NCI-H1092 treated with DMSO at 0.1 percent for 48 hours (cell line): Measurements from ENCODE around the gene MRLN.
A peak's percentile ranks its signal among the peaks of the same experiment; 100 is the strongest.
"Not testable (repeated sequence)": the region's sequence is repeated elsewhere in the genome, so short reads cannot be mapped to it uniquely, and the experiment has no call there.

ENCODE experiments used
- DNase-seq: peaks from one replicate; lab custom pipeline; 2025; lab: John Stamatoyannopoulos, UW

The MRLN gene

DNA sequence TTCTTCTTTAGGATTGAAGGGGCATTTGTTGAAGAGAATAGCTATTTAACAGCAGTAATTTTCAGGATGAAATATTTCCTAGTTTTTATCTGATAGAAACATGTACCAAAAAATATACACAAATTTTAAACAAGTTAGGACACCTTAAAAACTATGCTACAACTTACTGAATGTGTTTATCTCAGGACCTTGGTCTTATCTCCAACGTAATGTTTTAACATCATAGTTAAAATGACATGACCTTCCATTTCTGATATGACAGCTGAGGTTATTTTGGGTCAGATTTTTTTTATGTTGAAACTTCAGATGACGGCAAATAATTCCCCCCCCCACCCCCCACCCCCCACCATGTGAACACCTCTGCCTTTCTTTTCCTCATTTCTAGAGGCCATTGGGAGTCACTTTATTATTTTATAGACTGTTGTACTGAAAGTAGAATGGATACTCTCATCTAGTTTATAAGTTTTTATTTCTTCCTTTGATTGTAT, 8.0 kb downstream of the MRLN start:
- no peak for DNase-seq

DNA sequence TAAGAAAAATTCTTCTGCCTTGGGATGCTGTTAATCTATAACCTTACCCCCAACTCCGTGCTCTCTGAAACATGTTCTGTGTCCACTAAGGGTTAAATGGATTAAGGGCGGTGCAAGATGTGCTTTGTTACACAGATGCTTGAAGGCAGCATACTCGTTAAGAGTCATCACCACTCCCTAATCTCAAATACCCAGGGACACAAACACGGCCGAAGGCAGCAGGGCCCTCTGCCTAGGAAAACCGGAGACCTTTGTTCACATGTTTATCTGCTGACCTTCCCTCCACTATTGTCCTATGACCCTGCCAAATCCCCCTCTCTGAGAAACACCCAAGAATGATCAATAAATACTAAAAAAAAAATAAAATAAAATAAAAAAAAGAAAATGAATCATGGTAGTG, 8.5 kb downstream of the MRLN start:
- not testable (repeated sequence) for DNase-seq

DNA sequence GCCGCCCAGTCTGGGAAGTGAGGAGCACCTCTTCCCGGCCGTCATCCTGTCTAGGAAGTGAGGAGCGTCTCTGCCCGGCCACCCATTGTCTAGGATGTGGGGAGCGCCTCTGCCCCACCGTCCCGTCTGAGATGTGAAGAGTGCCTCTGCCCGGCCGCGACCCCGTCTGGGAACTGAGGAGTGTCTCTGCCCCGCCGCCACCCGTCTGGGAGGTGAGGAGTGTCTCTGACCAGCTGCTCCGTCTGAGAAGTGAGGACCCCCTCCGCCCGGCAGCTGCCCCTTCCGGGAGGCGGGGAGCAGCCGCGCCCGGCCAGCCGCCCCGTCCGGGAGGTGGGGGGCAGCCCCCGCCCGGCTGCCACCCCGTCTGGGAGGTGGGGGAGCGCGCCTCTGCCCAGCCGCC, 9.1 kb downstream of the MRLN start:
- DNase-seq: not testable (repeated sequence)

DNA sequence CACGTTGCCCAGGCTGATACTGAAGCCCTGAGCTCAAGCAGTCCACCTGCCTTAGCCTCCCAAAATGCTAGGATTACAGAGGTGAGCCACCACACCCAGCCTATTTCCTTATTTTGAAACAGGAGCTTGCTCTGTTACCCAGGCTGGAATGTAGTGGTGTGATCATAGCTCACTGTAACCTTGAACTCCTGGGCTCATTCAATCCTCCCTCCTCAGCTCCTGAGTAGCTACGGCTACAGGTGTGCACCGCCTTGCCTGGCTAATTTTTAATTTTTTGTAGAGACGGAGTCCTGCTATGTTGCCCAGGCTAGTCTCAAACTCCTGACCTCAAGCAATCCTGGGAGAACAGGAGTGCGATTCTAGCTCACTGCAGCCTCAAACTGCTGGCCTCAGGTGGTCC, 11.7 kb downstream of the MRLN start:
- no peak for DNase-seq

DNA sequence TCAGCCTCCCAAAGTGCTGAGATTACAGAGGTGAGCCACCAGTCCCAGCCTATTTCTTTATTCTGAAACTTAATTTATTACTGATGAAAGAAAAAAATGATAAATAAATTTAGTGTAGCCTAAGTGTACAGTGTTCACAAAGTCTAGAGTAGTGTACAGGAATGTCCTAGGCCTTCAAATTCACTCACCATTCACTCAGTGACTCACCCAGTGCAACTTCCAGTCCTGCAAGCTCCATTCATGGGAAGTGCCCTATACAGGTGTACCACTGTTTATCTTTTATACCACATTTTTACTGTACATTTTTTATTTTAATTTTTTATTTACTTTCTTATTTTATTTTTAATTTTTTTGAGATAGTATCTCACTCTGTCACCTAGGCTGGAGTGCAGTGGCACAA, 12.2 kb downstream of the MRLN start:
- DNase-seq: no peak

DNA sequence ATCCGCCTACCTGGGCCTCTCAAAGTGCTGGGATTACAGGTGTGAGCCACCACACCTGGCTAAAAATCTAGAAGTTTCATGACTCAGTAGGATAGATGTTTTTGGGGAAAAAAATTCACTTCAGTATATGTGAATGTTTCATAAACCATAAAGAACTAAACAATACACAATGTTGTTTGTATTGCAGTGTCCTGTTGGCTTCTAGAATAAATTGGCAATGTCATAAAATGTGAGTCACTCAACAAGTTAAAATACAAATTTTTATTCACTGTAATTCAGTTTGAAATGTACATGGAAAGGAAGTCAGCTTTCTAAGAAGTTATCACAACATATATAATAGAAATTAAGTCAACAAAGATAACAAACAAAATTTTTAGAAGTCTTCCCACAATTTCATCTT, 16.5 kb downstream of the MRLN start:
- DNase-seq: no peak

DNA sequence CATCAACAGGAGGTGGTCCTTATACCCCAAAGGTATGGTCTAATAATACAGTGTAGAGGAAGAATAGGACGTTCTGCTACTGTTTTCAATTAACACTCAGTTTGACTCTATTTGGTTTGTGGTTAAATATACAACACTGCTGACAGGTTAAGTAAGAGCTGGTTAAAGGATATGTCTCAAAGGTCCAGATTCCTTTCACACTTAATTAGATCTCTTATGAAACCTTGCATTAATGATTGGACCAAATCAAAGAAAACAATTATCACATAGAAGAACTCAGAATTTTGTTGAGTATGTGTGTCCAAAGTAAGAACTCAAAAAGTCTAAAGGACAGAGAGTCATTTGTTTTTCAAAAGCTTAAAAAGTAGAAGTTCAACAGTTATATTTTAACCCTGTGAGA, 18.0 kb downstream of the MRLN start:
- DNase-seq: no peak

DNA sequence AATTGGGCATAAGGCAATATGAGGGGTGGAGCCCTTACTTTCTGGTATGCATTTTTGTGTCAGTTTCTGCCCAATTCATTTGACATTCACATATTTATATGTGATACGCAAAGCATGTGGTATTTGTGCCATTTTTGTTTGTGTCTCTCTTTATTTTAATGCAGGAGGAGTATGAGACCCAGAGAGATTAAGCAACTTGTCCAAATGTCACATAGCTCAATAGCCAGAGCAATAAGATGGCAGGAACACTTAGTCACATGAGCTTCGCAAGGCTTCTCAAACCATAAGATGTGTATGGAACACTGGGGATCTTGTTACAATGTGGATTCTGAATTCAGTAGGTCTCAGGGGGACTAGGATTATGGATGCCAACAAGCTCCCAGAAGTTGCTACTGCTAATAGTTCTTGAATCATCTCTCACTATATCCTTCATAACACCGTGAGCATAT, 19.2 kb downstream of the MRLN start:
- DNase-seq: no peak

DNA sequence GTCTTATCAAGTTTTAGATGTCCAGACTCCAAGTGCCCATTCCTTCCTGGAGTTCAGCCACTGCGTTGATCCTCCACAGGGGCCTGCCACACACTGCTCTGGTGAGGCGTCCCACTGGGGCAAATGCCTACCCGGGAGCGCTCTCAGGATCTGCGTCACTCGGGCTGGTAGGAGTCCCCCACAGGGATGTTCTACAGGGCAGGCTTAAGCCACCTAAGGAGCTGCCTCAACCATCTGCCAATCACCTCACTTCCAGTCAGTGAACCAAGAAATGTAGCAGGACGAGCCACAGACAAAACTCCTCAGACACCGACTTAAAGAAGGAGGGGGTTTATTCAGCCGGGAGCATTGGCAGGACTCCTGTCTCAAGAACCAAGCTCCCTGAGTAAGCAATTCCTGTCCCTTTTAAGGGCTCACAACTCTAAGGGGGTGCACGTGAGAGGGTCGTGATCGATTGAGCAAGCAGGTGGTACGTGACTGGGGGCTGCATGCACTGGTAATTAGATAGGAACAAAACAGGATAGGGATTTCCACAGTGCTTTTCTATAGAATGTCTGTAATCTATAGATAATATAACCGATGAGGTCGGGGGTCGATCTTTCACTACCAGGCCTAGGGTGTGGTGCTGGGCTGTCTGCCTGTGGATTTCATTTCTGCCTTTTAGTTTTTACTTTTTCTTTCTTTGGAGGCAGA, 19.8 kb downstream of the MRLN start:
- DNase-seq: not testable (repeated sequence)

DNA sequence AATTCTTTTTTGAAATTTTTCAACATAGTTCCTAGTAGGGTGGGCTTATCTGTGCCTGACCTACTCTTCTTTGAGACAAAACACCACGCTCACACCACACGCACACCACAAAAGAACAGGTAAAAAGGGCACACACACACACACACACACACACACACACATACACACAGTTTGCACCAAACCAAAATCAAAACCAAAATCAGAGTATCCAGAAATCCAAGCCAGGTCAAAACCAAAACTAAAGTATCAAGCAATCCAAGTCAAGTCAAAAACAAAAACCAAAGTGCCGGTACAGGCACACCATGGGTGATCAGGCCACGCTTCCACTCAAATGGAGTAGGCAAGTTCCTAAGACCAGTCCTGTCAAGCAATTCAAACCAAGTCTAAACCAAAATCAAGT, 20.4 kb downstream of the MRLN start:
- not testable (repeated sequence) for DNase-seq

DNA sequence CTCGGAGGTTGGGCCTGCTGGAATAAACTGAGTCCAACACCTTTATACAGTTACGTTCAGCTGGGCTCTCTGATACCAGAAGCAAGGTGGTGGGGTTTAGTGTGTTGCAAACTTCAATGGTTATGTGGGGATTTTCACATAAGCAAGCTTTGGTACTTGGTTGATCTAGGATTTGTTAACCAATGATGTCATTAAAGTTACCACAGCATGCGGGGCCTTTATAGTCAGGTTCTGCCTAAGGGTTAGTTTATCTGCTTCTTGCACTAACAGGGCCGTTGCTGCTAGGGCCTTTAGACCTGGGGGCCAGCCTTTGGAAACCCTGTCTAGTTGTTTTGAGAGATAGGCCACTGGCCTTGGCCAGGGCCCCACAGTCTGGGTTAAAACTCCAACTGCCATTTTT, 24.1 kb downstream of the MRLN start:
- not testable (repeated sequence) for DNase-seq

DNA sequence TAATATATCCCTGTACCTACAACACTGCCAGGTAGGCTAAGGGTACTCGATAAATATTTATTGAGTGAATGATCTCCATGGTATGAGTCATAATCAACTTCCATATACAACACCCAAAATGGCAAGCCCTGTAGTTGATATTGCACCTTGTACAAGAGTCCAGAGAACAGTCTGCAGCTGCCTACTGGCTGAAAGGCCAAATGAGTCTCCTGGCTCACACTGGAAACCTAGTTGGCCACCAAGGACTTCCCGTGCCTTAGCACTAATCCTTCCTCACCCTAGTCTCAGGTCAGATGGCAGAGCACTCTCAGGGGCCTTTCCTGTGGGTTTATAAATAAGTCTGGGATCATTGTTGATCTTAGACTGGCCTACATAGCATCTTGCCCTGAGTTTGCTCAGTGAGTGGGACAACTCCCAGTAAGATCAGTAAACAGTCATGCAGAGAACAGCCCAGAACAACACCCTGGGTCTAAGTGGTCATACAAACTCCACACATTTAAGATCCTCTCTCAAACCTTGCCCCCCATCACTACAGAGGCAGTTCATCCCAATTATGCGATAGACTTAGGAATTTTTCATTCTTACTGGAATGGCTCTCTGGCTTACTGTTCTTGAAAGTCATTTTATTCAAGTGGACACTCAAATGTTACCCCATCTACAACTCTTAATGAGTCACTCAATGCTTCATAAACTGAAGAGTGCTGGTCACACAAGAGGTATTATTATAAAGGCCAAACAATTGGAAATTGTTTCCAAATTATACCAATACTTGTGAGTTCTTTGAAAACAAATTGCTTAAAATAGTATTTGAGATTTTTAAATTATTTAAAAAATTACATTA, 28.9 kb downstream of the MRLN start:
- no peak for DNase-seq

DNA sequence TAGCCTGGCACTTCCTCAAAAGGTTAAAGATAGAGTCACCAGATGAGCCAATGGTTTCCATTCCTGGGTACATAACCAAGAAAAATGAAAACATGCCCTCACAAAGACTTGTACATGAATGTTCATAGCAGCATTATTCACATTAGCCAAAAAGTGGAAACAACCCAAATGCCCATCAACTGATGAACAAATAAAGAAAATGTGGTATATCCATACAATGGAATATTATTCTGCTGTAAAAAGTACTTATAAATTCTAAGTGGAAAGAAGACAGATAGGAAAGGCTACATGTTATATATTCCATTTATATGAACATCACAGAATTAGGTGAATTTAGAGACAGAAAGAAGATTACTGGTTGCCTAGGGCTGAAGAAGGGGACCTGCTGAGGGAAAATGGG, 32.9 kb downstream of the MRLN start:
- no peak for DNase-seq

DNA sequence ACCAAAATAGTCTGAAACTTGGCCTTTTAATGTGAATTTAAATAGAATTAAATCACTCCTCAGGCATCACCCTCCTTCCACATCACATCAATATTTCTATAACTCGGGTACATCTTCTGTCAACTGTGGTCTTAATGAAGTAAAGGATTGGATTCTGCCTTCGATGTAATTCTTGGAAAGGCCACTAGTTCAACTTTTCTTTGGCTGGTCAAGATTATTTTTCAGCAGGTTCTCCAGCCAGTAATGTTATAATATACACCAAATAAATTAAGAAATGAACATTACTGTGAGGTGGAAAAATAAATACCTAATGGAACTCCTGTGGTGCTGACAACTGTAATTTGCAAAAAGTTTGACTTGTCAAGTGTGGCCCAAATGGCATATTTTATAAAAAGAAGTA, 33.9 kb downstream of the MRLN start:
- DNase-seq: no peak

DNA sequence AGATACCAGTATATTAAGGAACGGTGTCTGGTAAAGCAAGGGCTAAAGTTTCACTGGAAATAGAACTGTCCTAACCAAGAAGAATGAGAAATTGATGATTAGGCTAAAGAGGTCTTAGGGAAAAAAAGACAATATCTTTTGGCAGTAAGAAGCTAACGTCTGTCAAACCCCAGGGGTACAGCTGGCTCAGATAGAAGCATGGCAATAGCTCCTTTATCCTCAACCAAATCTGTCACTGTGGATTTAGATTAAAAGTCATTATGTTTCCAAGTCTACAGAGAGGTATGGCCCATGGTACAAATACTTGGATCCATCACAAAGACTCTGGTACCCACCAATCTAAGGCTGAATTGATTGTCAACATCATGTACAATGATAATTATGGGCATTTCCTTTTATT, 35.0 kb downstream of the MRLN start:
- DNase-seq: no peak

DNA sequence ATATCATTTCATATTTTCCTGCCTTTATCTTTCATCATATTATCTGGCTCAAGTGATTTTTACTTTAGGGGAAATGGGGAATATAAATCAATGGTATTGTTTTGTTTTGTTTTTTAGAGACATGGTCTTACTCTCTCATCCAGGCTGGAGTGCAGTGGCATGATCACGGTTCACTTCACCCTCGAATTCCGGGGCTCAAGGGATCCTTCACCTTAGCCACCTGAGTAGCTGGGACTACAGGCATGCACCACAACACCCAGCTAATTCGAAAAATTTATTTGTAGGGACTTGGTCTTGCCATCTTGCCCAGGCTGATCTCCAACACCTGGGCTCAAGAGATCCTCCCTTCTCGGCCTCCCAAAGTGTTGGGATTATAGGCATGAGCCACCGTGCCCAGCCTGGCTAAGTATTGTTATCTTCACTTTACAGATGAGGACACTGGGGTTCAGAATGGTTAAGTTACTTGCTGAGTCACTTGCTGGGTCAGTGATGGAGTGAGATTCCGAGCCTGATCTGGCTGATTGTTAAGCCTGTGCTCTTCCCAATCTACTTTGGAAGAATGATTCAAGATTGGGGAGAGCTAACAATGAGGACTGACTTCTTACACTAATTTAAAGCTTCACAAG, 39.9 kb downstream of the MRLN start:
- DNase-seq: no peak

DNA sequence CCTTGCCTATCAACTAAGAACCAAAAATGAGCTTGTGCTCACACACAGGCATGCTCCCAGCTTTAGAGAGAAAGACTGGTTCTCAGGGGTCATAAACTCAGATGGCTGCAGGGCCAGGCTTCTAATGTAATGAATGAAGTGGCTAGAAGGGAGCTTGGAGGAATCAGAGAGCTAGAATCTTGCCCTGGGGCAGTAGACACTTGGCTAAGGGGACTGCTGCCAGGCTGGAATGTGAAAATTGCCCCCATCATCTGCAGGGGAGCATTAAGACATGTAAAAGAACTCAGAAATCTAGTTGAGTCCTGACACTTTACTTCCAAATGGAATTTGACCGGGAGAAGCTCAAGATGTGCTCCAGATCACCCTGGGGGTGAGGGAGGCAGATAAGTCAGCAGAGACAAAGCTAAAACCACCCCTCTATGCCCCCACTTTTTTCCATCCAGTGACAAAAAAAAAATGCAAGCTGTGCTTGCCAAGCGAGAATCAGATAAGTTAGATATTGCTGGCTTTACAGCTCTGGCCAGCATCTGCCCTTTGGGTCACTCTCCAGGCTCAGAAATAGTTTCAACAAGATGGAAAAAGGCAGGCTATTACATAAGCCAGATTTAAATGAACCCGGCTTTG, 41.3 kb downstream of the MRLN start:
- DNase-seq: no peak

DNA sequence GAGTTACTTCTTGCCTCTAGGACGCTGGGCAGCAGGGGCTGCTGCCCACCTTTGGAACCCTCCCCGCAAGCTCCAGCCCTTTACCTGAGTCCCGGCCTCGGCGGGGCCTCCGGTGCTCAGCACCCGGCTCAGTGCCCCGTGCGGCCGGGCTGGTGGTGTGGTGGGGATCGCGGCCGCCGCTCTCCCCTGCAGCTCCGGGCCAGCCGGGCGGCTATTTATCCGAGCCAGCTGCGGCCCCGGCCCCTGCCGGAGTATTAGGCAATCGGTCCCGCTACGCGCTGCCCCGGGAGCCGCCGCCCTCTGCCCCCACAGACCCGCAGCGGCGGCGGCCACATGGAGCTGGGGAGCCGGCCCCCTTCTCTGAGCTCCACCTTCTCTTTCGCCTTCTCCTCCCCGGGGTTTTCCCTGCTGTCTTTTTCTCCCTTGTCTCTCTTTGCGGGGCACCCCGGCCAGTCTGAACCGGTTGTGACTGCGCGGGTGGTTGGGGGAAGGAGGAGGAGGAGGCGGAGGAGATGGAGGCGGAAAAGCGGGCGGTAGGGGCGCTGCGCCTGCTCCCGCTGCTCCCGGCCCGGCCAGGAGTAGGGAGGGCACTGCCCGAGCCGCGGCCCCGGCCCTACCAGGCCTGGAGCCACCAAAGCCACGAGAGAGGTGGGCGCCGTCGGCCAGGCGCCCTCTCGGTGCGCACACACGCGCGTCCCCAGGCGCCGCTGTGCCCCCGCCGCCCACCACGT, 43.7 kb downstream of the MRLN start, which contains the start of gene SLC16A9:
SLC16A9 (minus strand) TSS at position 456 of the 731 bp plus-strand sequence. CDS start 25,559 bp downstream, outside the sequence.
- peak; percentile 66 for DNase-seq

DNA sequence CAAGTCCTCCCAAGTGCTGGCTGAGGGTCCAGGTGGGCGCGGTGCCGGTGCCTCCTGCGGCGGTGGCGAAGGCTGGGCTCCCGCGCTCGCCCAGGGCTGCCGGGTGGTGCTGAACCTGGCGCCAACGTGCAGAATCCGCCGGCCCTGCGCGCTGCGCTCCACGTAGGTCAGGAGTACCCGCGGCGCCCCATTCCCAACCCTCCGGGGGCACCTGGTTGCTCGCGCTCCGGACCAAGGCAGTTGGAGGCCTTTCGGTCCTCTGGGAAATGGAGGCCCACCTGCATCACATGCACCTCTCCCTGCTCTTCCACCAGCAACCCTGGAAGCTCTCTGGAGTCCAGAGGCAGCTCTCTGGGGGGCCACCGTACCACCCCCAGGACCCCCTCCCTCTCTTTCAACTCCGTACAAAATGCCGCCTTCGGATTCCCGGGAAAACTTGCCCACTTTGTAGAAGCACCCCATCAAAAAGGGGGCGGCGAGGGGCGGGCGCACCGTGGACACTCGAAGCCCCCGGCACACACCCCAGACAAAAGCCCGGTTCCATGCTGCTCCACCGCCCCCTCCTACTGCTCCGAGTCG, 44.4 kb downstream of the MRLN start:
- peak; percentile 26 for DNase-seq

DNA sequence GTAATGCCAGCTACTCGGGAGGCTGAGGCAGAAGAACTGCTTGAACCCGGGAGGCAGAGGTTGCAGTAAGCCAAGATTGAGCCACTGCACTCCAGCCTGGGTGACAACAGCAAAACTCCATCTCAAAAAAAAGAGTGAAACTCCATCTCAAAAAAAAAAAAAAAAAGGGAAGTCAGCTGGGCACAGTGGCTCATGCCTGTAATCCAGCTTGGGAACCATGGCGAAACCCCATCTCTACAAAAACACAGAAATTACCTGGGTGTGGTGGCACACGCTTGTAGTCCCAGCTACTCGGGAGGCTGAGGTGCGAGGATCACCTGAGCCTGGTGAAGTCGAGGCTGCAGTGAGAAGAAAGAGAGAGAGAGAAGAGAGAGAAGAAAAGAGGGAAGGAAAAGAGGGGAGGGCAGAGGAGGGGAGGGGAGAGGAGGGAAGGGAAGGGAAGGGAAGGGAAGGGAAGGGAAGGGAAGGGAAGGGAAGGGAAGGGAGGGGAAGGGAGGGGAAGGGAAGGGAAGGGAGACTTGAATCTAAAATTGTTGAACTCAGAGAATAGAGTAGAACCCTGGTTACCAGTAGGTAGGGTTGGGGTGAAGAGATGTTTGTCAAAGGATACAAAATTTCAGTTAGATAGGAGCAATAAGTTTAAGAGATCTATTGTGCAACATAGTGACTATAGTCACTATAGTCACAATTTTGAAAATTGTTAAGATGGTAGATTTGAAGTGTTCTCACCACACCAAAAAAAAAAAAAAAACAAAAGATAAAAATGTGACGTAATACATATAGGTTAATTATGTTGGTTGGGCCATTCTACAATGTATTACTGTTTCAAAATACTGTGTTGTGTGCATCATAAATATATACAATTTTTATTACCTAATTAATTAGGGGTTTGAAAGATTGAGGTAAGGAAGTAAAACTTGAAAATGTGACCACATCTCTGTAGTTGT, 46.1 kb downstream of the MRLN start:
- no peak for DNase-seq
